ENCODE results near the gene DDX3X. TPM values are rescaled to one million over a fixed set of nuclear protein-coding genes. Genes with fewer than 3 reads are reported as not detected.
A peak's percentile ranks its signal among the peaks of the same experiment; 100 is the strongest.

Gene DDX3X
- total and polyA plus RNA-seq, 9 of the 15 experiments (the other 6 are each of a cell fraction or from before 2014, with no cell fraction given), result 51.3 to 232 (median 138) TPM

DNA sequence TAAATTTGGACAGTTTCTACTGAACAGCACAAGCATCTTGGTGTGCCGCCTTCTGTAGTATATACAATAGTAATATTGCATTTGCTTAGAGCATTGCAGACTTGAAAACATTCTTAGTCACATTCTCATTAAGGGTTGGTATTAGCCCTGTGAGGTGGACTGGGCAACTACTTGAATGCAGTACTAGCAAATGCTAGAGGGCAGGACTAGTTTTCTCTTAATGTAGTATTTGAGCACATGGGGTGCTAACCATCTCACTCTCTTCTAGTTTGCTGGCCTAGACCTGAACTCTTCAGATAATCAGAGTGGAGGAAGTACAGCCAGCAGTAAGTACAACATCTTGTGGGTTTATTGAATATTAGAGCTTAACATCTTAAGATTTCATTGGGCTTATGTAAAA is 3.2 kb downstream of the DDX3X start:
- ChIA-PET CTCF (ENCODE audit: low intra/inter-chr PET ratio) (no interaction called here), POLR2A (interaction anchor here (0.7 to 2.1 kb wide), 7 partner anchors 10 to 105 kb away, joined by 3 to 8 read pairs (median 4); no protein-coding TSS in a partner anchor)
- H3K9ac ChIP-seq (ENCODE audit: insufficient read depth in 1 of 2, low read depth in 2 of 2, low read length in 2 of 2), result peak overlapping the region in 1 of 2 experiments; percentile 94; a peak in 1 of 4 replicates
- ATAC-seq (no peak), FAIRE-seq (no peak), DNase-seq (ENCODE audit: extremely low read depth in 1 of 4, low spot score in 3 of 4) (peak in 1 of 4 experiments; percentile 4)
- intact Hi-C loops (cut with micrococcal nuclease), result no loop called here
- H3K4me1 ChIP-seq (replicated peaks in 1 of 2; ENCODE audit: control insufficient read depth in 2 of 2, insufficient read depth in 2 of 2, low read length in 2 of 2), result peaks cover 4 to 16% of the 10 kb centered on the region in 2 experiments; a peak in 3 of 5 replicates
- H3K9me1 ChIP-seq (ENCODE audit: control insufficient read depth, insufficient read depth, low read length), result peaks cover 10% of the 10 kb centered on the region
- 54% methylated on average over 1 of the region's 1 CpG for WGBS (ENCODE audit: insufficient coverage, low coverage, missing lambda C conversion rate)
- TF ChIP-seq, protein P1, sequence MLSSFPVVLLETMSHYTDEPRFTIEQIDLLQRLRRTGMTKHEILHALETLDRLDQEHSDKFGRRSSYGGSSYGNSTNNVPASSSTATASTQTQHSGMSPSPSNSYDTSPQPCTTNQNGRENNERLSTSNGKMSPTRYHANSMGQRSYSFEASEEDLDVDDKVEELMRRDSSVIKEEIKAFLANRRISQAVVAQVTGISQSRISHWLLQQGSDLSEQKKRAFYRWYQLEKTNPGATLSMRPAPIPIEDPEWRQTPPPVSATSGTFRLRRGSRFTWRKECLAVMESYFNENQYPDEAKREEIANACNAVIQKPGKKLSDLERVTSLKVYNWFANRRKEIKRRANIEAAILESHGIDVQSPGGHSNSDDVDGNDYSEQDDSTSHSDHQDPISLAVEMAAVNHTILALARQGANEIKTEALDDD (IDR thresholded peaks at IDR 0.05), result peak; percentile 79
- TF ChIP-seq DACH1 (IDR thresholded peaks at IDR 0.05; ENCODE audit: partially characterized antibody) (no peak), NFATC3 (IDR thresholded peaks at IDR 0.05) (no peak), CREB3L1 (IDR thresholded peaks at IDR 0.05; ENCODE audit: borderline replicate concordance, low read depth) (no peak)
- TF ChIP-seq, protein P2, sequence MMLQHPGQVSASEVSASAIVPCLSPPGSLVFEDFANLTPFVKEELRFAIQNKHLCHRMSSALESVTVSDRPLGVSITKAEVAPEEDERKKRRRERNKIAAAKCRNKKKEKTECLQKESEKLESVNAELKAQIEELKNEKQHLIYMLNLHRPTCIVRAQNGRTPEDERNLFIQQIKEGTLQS (IDR thresholded peaks at IDR 0.05), result no peak
- TF ChIP-seq, protein P2 (CRISPR knock-in tag; conservative IDR thresholded peaks at IDR 0.05), result no peak
- H2AFZ ChIP-seq (ENCODE audit: low read depth, low read length), result no peak overlapping the region
- H3K36me3 ChIP-seq (ENCODE audit: control insufficient read depth, insufficient read depth, low read length), result peaks cover 69% of the 10 kb centered on the region
- H3K27me3 ChIP-seq (ENCODE audit: control insufficient read depth in 2 of 2, insufficient read depth in 2 of 2, low read length in 2 of 2), result no peaks in the 10 kb centered on the region
- in situ Hi-C loops (cut with MboI), result loop anchor here (10.0 kb wide), 1 partner anchor 108 kb away; the partner anchor contains the start of gene NYX
- no peak overlapping the region; the same call in 2 of the 3 replicates for H3K27ac ChIP-seq (ENCODE audit: extremely low read depth, low read depth, low read length)
- H3K79me2 ChIP-seq (ENCODE audit: control insufficient read depth, insufficient read depth, low read length), result peaks cover 92% of the 10 kb centered on the region
- no TSS peak for BruUV-seq (replicated peaks)
- H3K9me3 ChIP-seq (replicated peaks; ENCODE audit: control insufficient read depth, insufficient read depth, low read depth, low read length), result no peaks in the 10 kb centered on the region
- H3K4me3 ChIP-seq, result peak overlapping the region; percentile 97; the same call in 1 of the 2 replicates
- H4K20me1 ChIP-seq (replicated peaks; ENCODE audit: control insufficient read depth, insufficient read depth, low read length), result peaks cover 63% of the 10 kb centered on the region
- peak overlapping the region; percentile 97 for H3K4me2 ChIP-seq (ENCODE audit: insufficient read depth, low read length)
